ENCODE measurements around the gene CRADD. TPM values are rescaled to one million over a fixed set of nuclear protein-coding genes. Genes with fewer than 3 reads are reported as not detected.

CRADD gene
- total RNA-seq, 1 experiment from 2014 or later, result 7.6 TPM

GRCh38 chr12:93901739-93902138, 224.6 kb downstream of the CRADD start:
- Histone ChIP-seq H4K8ac (replicated peaks; ENCODE audit: insufficient read length, low read depth, low read length) (no peak overlapping the region), H3K23ac (ENCODE audit: insufficient read length, low read depth, low read length) (no peak overlapping the region), H4K20me1 (ENCODE audit: control insufficient read depth, insufficient read depth, insufficient read length) (no peaks in the 10 kb centered on the region), H3K9ac (ENCODE audit: extremely low read depth, insufficient read length, low read length) (no peak overlapping the region), H3K79me1 (ENCODE audit: insufficient read depth, low read depth, low read length, poor library complexity, severe bottlenecking) (no peaks in the 10 kb centered on the region), H4K5ac (ENCODE audit: insufficient read length, low read depth, low read length) (no peak overlapping the region), H3K23me2 (ENCODE audit: insufficient read length, low read depth, low read length, poor library complexity, severe bottlenecking) (no peaks in the 10 kb centered on the region), H3K14ac (ENCODE audit: insufficient read depth, low read length) (no peak overlapping the region), H3K56ac (ENCODE audit: insufficient read length, low read depth, low read length) (no peak overlapping the region), H4K91ac (ENCODE audit: insufficient read length, low read depth, low read length) (no peak overlapping the region), H3K27ac (ENCODE audit: insufficient read length, low read depth, low read length) (no peak overlapping the region), H2AK5ac (ENCODE audit: insufficient read length, low read length) (no peak overlapping the region), H3K79me2 (ENCODE audit: insufficient read depth, low read length) (no peaks in the 10 kb centered on the region), H2BK15ac (ENCODE audit: low read depth, low read length) (no peak overlapping the region), H3T11ph (ENCODE audit: low read length) (no peak overlapping the region), H3K4ac (ENCODE audit: low read depth, low read length) (no peak overlapping the region), H2AFZ (ENCODE audit: low read length) (no peak overlapping the region), H3K27me3 (ENCODE audit: insufficient read depth, low read length) (no peaks in the 10 kb centered on the region), H3K4me1 (ENCODE audit: insufficient read depth, low read length) (no peaks in the 10 kb centered on the region), H2BK5ac (ENCODE audit: insufficient read length, low read length) (no peak overlapping the region), H2BK20ac (ENCODE audit: low read depth, low read length, poor library complexity, severe bottlenecking) (no peak overlapping the region), H2BK120ac (ENCODE audit: low read depth, low read length, poor library complexity, severe bottlenecking) (no peak overlapping the region), H3K4me2 (ENCODE audit: insufficient read depth, insufficient read length, low read length) (no peak overlapping the region), H2BK12ac (ENCODE audit: insufficient read length, low read depth, low read length) (no peak overlapping the region), H3K18ac (ENCODE audit: insufficient read length, low read depth, low read length) (no peak overlapping the region), H3K9me3 (ENCODE audit: control insufficient read depth, low read depth, low read length) (no peaks in the 10 kb centered on the region)
- no peak overlapping the region for H3K4me3 Mint-ChIP-seq
- DNase-seq, result no peak
- no peak overlapping the region for H3K27ac Mint-ChIP-seq
- peaks cover 1% of the 10 kb centered on the region; the same call in 1 of the 2 replicates for H3K27me3 Mint-ChIP-seq (ENCODE audit: low read depth)
- H3K9me3 Mint-ChIP-seq, result peaks cover 13 to 14% of the 10 kb centered on the region in 2 experiments
- peaks cover 0 to 12% (median 0%) of the 10 kb centered on the region in 3 experiments; a peak in 3 of 7 replicates for H3K36me3 Mint-ChIP-seq (ENCODE audit: insufficient read depth in 1 of 3, low read depth in 3 of 3)
- no peak for TF ChIP-seq CTCF (conservative IDR thresholded peaks at IDR 0.05)
- H3K4me1 Mint-ChIP-seq, result peaks cover 7 to 9% of the 10 kb centered on the region in 2 experiments
- WGBS (ENCODE audit: extremely low coverage, insufficient read length, low lambda C conversion rate), result no CpG with 5 or more reads among the region's 3 CpGs

Data from H9 (cell line).